ENCODE data around the gene CA10.

- TF ChIP-seq CTCF (IDR thresholded peaks at IDR 0.05) (no peak), POLR2A (IDR thresholded peaks at IDR 0.05; ENCODE audit: low read depth) (no peak), POLR2AphosphoS5 (IDR thresholded peaks at IDR 0.05) (no peak), EP300 (IDR thresholded peaks at IDR 0.05) (no peak)
Measured at GRCh38 chr17:51813140-51813783, 345.3 kb downstream of the CA10 start.
